ENCODE results near the gene ZNF98.

Gene ZNF98

GRCh38 chr19:22422211-22422610, at the start of gene ZNF98:
ZNF98 (minus strand) TSS chr19:22422346; CDS start chr19:22422224, 122 bp downstream.
- DNase-seq = no peak

GRCh38 chr19:22446605-22447004, 24.5 kb upstream of the ZNF98 start:
- no peak for DNase-seq

- no peak for DNase-seq
Measured at GRCh38 chr19:22438011-22438410, 15.9 kb upstream of the ZNF98 start.

- DNase-seq = no peak
Measured at GRCh38 chr19:22427960-22428913, 6.1 kb upstream of the ZNF98 start.

- DNase-seq = no peak
Measured at GRCh38 chr19:22427547-22427946, 5.4 kb upstream of the ZNF98 start.

DNA sequence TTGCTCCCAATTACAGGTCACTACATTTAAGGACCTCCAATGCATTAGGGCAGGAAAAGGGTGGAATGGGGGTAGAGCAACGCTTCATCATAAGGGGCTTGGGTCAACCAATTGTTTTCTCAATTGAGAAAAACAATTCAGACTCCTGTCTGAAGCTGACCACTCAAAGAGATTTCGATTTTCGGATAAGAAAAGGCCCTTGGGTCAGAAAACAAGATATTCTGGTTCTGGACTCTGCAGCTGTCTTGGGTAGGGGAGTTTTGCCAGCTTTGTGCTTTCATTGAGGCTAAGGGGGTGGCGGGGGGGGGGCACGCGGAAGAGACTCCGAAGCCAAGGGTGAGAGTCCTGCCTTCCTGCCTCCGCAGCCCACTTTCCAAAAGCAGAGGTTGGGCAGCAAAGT, 4.8 kb upstream of the ZNF98 start:
- DNase-seq = no peak

- no peak for DNase-seq
Measured at GRCh38 chr19:22421797-22422196, 349 bp downstream of the ZNF98 start.

- DNase-seq = no peak
Measured at GRCh38 chr19:22354665-22355064, 67.5 kb downstream of the ZNF98 start.

Measured in activated effector memory CD4-positive, alpha-beta T cell treated with Interleukin-2 at 50 U/mL for 16 hours (primary cell).